K562 treated with DMSO at 1 percent for 24 hours (cell line): ENCODE measurements around the gene ECPAS. TPM values are rescaled to one million over a fixed set of nuclear protein-coding genes. Genes with fewer than 3 reads are reported as not detected.

ENCODE experiments used
- total RNA-seq: library from RNA; unstranded; fragments of 300-600 nt; gene quantifications from 2 replicates; pipeline ENCODE4 v1.2.3, GENCODE V29; 2022; ENCODE audit warnings: low read depth; ENCODE audit not compliant: insufficient read depth

Gene ECPAS
- 24.8 and 26.0 TPM in 2 replicates for total RNA-seq

DNA sequence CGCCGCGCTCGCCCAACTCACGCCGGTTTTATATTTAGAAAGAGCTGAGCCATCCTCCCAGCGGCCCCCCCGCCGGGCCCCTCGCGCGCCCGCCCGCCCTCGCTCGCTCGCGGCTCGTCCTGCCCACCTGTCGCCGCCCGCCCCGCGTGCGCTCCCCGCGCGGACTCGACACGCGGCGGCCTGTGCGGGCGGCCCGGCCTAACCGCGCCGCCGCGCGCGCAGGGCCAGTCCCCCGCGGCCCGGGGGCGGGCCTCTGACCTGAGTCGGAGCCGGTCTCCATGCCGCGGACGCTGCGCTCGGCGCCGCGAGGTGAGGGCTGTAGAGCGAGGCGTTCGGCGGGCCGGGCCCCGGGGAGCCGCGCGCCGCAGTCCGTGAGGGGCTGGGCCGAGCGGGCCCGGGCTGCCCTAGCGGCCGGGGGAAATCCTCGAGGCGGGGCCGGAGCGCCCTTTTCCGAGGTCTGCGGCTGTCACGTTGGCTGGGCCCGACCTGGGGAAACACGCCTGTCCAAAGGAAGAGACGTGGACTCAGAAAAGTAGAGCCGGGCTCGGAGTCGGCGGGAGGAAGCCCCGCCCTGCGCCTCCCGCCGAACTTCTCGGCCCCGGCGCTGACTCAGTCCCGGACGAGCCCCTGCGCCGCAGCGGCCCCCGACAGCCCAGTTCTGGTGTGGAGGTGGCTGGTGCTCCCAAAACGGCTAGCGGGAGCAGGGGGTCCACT, at the start of gene ECPAS:
Gene ECPAS (minus strand): TSS at position 526 of the 714 bp plus-strand sequence. CDS start 11,465 bp downstream, outside the sequence.

DNA sequence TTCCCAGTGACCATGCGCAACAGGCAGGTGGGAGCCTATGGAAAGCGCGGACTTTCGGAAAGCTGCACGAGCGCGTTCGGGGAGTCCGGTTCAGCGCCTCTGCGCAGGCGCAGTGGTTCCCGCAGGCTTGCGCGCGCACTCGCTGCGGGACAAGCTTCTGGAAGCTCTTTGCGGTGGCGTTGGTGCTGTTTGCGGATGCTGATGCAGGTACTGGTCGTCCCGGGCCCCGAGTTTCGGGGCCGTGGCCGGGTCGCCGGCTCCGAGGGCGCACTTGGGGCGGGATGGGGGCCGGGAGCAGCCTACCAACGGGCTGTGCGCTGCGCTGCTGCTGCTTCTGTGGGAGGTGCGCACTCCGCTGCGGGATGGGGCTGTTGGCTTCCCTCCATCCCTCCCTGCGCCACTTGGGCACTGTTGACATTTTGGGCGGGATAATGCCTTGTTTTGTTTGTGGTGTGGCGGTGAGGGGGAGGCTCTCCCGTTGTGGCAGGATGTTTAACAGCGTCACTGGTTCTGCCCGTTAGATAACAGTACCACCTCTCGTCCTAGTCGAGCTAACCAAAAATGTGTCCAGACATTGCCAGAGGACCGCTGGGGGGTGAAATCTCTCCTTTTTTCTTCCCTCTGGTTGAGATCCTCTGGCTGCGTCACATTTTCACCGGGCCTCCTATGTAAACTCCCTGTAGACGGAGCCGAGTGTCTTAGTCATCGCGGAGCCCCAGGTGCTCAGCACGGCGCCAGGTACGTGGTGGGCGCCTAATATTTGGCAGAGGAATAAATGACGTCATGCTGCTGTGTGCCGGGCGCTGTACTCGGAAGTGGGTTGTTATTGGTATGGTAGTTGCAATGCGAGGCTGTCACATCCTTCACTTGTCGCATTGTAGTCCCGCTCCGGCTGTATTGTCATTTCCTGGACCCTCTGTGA, 41.1 kb upstream of the ECPAS start, which contains the start of gene ZNF483:
Gene ZNF483 (plus strand): TSS at position 124 of the 922 bp plus-strand sequence. CDS start 2,217 bp downstream, outside the sequence.

GRCh38 chr9:111330124-111330523, 154.1 kb downstream of the ECPAS start, which contains the start of gene OR2K2:
TSS of gene OR2K2 (minus strand) at chr9:111330224. CDS start at chr9:111328433, 1,791 bp downstream.

Other genes with a start within 250 kb of the ECPAS start
- not detected in 2 replicates for gene OR2K2, start 154.2 kb downstream of the ECPAS start, total RNA-seq
- 0.23 and 0.36 TPM in 2 replicates for gene ZNF483, start 40.8 kb upstream of the ECPAS start, total RNA-seq
- 0.24 TPM in 1 of 2 replicates, not detected in the other for gene PTGR1, start 115.3 kb upstream of the ECPAS start, total RNA-seq
- 5.3 and 5.6 TPM in 2 replicates for gene DNAJC25, start 147.0 kb upstream of the ECPAS start, total RNA-seq
- gene GNG10, start 177.2 kb upstream of the ECPAS start, total RNA-seq: 16.5 and 18.1 TPM in 2 replicates